CD4-positive, alpha-beta T cell treated with Interleukin-4 for 4 hours (primary cell): ENCODE results near the gene USP28.
A peak's percentile ranks its signal among the peaks of the same experiment; 100 is the strongest.

Source experiments
- DNase-seq: peaks from one replicate; pipeline ENCODE4 v3.0.0-alpha.2; 2020

USP28 gene

GRCh38 chr11:113876074-113876797 is 864 bp upstream of the USP28 start:
- DNase-seq, result no peak

GRCh38 chr11:113874581-113875233 is 665 bp downstream of the USP28 start:
- DNase-seq, result peak; percentile 39

DNA sequence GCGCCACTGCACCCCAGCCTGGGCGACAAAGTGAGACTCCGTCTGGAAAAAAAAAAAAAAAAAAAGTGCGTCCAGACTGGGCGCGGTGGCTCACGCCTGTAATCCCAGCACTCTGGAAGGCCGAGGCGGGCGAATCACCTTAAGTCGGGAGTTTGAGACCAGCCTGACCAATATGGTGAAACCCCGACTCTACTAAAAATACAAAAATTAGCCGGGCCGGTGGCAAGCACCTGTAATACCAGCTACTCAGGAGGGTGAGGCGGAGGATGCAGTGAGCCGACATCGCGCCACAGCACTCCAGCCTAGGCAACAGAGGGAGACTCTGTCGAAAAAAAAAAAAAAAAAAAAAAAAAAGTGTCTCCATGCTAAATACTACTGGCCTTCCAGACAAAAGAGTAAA is 1.3 kb downstream of the USP28 start:
- DNase-seq, result no peak

GRCh38 chr11:113873236-113873626 is 2.1 kb downstream of the USP28 start:
- no peak for DNase-seq

DNA sequence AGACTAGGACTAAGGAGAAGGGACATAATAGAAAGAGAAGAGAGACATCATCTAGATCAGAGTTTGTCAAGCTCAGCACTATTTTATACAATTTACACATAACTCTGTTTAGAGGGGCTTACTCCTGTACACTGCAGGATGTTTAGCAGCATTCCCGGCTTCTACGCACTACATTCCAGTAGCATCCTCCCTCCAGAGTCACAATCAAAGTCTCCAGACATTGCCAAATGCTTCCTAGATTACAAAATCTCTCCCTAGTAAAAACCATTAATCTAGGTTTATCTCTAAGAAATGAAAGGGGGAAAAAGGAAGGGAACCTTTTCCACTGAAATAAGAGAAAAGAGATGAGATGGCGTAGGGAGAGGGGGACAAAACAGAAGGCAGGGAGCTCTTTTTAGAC is 4.0 kb downstream of the USP28 start:
- DNase-seq, result no peak

GRCh38 chr11:113867843-113868503 is 7.4 kb downstream of the USP28 start:
- DNase-seq, result no peak

DNA sequence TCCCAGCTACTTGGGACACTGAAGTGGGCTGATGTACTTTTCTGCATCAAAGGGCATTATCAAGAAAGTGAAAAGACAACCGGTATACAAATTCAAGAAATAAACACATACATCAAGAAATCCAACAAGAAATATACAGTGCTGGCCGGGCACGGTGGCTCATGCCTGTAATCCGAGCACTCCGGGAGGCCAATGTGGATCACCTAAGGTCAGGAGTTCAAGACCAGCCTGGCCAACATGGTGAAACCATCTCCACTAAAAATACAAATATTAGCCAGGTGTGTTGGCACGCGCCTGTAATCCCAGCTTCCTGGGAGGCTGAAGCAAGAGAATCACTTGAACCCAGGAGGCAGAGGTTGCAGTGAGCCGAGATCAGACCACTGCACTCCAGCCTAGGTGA is 9.5 kb downstream of the USP28 start:
- DNase-seq, result no peak

DNA sequence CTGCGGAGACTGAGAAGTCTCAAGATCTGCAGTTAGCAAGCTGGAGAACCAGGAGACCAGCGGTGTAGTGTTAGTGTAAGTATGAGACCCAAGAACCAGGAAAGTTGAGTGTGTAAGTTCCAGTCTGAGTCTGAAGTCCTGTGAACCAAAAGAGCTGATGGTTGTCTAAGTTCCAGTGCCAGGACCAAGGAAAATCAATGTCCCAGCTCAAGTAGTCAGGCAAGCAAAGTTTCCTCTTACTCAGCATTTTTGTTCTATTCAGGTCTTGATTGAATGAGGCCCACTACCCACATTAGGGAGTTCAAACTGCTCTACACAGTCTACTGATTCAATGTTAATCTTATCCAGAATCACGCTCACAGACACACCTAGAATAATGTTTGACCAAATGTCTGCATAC is 11.0 kb downstream of the USP28 start:
- DNase-seq, result no peak

DNA sequence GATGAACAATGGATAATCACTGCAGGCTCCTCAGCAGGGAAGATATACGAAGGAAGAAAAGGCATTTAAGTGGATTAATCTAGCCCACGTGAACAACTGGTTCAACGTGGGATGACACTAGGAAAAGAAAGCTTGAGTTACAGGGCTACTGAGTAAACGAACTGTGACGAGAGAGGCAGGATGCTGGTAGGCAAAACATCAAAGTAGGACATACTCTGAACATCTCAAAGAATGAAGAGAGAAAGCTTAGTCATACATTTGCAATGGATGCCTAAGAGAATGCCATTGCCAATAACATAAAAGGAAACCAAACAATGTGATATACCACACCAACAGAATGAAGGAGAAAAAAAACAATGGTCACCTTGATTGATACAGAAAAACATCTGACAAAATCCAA is 12.9 kb downstream of the USP28 start:
- peak; percentile 20 for DNase-seq

- peak; percentile 35 for DNase-seq
These were observed 15.7 kb downstream of the USP28 start for GRCh38 chr11:113859665-113860064.

DNA sequence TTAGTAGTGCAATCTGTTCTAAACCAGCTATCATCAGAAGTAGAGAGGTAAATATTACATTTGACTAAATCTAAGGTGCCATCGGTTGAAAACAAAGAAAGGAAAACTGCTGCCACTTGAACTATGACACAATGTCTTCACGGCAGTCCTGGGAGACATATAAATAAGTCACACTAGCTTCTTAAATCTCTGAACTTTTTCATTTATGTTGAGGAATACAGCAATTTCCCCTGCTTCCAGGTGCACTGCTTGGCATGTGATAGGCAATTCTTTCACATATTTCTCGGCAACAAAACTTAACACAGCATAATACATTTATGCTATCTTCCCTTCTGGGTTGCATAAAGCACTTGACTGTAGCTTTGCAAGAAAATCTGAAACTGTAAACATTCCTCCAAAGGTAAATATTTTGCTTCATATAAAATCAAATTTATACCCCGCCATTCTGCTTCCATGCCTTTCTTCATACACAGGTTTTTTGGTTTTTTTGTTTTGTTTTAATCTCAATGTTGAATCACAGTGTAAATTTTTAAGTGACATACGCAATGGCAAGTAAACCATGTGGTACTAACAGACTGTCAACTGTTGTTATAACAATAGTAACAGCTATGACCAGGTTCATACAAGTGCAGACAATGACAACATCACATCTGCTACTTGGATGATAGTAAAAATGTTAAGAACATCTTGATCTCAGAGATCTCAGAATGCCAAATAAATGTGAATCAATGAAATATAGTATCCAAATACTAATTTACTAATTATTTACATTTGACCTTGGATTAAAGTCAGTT is 18.2 kb downstream of the USP28 start:
- no peak for DNase-seq

GRCh38 chr11:113855803-113856202 is 19.6 kb downstream of the USP28 start:
- no peak for DNase-seq

GRCh38 chr11:113850188-113850587 is 25.2 kb downstream of the USP28 start:
- no peak for DNase-seq

DNA sequence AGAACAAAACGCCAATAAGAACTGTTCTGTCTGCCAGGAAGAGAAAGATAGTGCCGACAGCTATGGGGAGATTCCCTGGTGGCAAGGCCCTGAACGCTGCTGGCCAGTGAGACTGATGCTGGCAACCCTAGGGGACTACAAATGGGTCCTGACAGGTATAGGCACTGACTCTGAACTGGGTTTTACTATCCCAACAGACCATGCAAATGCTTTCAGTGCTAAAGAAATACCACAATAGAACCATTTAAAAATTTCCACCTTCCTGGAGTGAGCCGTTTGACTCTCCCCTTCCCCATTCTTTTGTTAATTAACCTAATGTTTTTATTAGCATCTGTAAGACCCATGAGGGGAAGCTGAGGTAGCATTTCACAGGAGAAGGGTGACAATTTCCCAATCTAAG is 25.7 kb downstream of the USP28 start:
- no peak for DNase-seq

DNA sequence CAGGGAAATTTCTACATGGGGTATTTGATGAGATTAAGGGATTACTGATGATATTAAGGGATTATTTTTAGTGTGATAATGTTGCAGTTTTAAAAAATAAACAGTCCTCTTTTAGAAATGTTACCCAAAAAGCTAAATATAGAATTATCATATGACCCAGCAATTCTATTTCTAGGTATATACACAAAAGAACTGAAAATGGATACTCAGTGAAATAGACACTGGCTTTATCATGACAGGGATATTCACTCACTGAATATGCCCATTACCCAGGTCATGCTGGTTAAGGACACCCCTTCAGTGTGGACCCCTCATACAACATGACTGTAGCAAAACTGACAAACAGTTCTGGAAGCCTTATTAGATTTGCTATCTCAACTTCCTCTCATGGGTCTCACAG is 27.8 kb downstream of the USP28 start:
- no peak for DNase-seq

GRCh38 chr11:113847111-113847510 is 28.3 kb downstream of the USP28 start:
- DNase-seq, result no peak

GRCh38 chr11:113841691-113842090 is 33.7 kb downstream of the USP28 start:
- DNase-seq, result no peak

DNA sequence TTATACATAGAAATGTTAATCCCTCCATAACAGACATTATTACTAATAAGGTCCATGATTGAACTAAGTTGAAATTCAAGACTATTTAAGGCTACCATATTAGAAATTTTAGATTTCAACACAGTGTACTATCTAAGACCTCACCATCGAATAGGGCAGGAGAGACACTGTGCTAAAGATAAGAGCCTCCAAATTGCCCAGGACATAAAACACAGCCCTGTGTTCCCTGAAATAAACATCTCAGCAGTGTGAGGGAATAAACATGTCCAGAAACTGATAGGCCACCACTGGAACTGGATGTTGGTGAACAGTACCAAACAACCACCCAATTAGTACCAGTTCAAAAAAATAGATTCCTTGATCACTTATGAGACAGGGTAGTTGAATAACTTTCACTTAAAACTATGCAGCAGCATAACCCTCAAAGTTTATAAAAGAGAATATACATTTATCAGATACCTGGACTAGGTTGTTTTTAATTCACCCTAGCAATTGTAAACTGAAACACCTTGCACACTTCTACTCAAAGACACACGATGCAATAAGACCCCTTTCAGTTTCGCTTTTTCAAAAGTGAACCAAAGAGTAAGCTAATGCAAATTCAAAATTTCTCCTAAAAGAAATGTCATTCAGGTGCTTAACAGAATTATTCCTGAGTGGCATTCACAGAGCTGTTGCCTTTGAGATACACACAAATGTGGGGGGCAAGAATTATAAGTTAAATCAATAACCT is 34.3 kb downstream of the USP28 start:
- peak; percentile 4 for DNase-seq

DNA sequence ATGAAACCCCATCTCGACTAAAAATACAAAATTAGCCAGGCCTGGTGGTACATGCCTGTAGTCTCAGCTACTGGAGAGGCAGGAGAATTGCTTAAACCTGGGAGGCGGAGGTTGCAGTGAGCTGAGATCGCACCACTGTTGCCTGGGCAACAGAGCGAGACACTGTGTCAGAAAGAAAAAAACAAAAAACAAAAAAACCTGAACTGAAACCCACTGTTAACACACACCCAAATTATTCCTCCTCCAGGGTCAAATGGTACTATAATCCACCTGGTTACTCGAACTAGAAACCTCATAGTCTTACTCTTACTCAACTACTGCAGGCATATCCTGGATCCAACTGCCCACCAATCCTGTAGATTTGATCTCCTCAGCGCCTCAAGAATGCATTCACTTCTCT is 35.5 kb downstream of the USP28 start:
- DNase-seq, result no peak

DNA sequence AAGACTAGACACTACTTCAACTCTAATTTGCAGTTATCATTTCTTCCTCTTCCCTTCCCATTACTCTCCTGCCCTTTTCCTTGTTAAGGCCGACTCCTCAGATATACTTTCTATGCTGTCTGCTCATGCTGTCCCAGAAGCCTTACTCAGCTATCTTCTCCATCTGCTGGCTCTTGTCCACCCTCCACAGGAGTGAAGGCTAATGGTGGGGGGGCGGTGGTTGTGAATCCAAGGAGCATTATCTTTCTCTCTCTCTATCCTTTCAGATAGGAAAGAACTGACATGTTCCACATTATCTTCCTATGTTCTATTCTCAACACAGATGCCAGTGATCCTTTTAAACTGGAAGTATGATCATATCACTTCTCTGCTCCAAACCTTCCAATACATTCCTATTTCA is 37.4 kb downstream of the USP28 start:
- no peak for DNase-seq

- DNase-seq, result no peak
These were observed 40.1 kb downstream of the USP28 start for GRCh38 chr11:113835306-113835705.

GRCh38 chr11:113833151-113833550 is 42.2 kb downstream of the USP28 start:
- DNase-seq, result no peak

DNA sequence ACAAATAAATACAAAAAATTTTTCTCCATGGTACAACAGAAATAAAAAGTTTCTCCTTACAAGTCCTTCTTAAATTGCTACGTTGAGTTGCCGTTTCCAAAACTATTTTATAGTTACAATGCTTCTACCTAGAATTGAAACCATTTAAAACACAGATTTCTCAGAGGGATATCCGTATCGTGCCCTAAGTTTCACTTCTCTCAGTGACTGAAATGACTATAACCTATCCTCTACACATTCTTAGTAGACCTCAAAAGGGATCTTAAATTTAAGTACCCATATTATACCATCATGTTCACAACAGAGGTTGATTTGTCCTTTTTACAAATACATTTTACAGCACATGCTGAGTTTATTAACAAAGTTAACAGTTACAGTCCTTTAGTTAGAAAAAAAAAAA is 44.1 kb downstream of the USP28 start:
- no peak for DNase-seq
